Lower lobe of right lung (tissue), 2 donors: ENCODE measurements around the gene ICE1. TPM values are rescaled to one million over a fixed set of nuclear protein-coding genes. Genes with fewer than 3 reads are reported as not detected.
"Not testable (repeated sequence)": the region's sequence is repeated elsewhere in the genome, so short reads cannot be mapped to it uniquely, and the experiment has no call there.

Experiments
- ATAC-seq, 2 donors: fragments of 200-7000 bp; cut with Tn5 transposase; one replicate each; pipeline ENCODE4 v1.9.1; 2020 to 2022; ENCODE audit warnings: mild to moderate bottlenecking in 2 of 2, moderate library complexity in 2 of 2
- DNase-seq: peaks from one replicate; pipeline ENCODE4 v3.0.0-alpha.2; 2020
- H3K27ac ChIP-seq: fragments of 200-600 bp; one replicate; pipeline ENCODE4 v1.8.0; 2022
- H3K27me3 ChIP-seq: fragments of 200-600 bp; one replicate; pipeline ENCODE4 v1.8.0; 2022; ENCODE audit warnings: low read depth
- H3K36me3 ChIP-seq: fragments of 200-600 bp; one replicate; pipeline ENCODE4 v1.8.0; 2022; ENCODE audit warnings: mild to moderate bottlenecking
- H3K4me1 ChIP-seq: fragments of 200-600 bp; one replicate; pipeline ENCODE4 v1.8.0; 2022
- H3K4me3 ChIP-seq: fragments of 200-600 bp; one replicate; pipeline ENCODE4 v1.8.0; 2022; ENCODE audit warnings: mild to moderate bottlenecking
- H3K9me3 ChIP-seq: fragments of 200-600 bp; one replicate; pipeline ENCODE4 v1.8.0; 2022
- CTCF ChIP-seq: fragments of 200-600 bp; IDR thresholded peaks from one replicate; pipeline ENCODE4 v1.8.0; 2022; ENCODE audit warnings: antibody characterized with exemption, mild to moderate bottlenecking
- intact Hi-C: fragments of 100-400 bp; cut with DNase I; formaldehyde crosslinking; loops from one replicate; pipeline ENCODE4 v1.11.0; 2022
- total RNA-seq: library from RNA; stranded (reverse); fragmentation: NEBNext Ultra II Directional; extraction: Animal tissue kit (Norgen Biotek cat#: 25700); gene quantifications from one replicate; pipeline ENCODE4 v1.2.1, GENCODE V29; 2021
- donor health status: DM: no; HTN: yes; CAD: no; lungs with severe emphysema.

The ICE1 gene
- total RNA-seq, 1 donor from 2014 or later: 28.1 TPM

GRCh38 chr5:5405441-5405840 is 17.0 kb upstream of the ICE1 start:
- no peaks in the 10 kb centered on the region for H3K4me1 ChIP-seq
- H3K4me3 ChIP-seq: no peak overlapping the region
- intact Hi-C loops: no loop called here
- no peaks in the 10 kb centered on the region for H3K9me3 ChIP-seq
- no peak overlapping the region for H3K27ac ChIP-seq
- no peak for DNase-seq
- no peak for TF ChIP-seq CTCF
- H3K36me3 ChIP-seq: no peaks in the 10 kb centered on the region
- ATAC-seq: no peak
- H3K27me3 ChIP-seq: no peaks in the 10 kb centered on the region

- intact Hi-C loops: no loop called here
- ATAC-seq (no peak), DNase-seq (no peak)
- Histone ChIP-seq H3K4me1 (no peaks in the 10 kb centered on the region), H3K4me3 (no peak overlapping the region), H3K27me3 (no peaks in the 10 kb centered on the region), H3K9me3 (no peaks in the 10 kb centered on the region), H3K27ac (no peak overlapping the region), H3K36me3 (no peaks in the 10 kb centered on the region)
- TF ChIP-seq CTCF: no peak
These were observed 14.6 kb upstream of the ICE1 start for GRCh38 chr5:5407924-5408323.

GRCh38 chr5:5409151-5409810 is 13.2 kb upstream of the ICE1 start:
- DNase-seq (no peak), ATAC-seq (no peak)
- Histone ChIP-seq H3K4me1 (no peaks in the 10 kb centered on the region), H3K27ac (no peak overlapping the region), H3K4me3 (no peak overlapping the region), H3K36me3 (no peaks in the 10 kb centered on the region), H3K27me3 (no peaks in the 10 kb centered on the region), H3K9me3 (no peaks in the 10 kb centered on the region)
- TF ChIP-seq CTCF: no peak
- intact Hi-C loops: no loop called here

GRCh38 chr5:5413856-5414255 is 8.6 kb upstream of the ICE1 start:
- H3K4me3 ChIP-seq, DNase-seq, H3K27me3 ChIP-seq, H3K4me1 ChIP-seq, H3K9me3 ChIP-seq, H3K27ac ChIP-seq, H3K36me3 ChIP-seq, ATAC-seq: not testable (repeated sequence)
- intact Hi-C loops: loop anchor here (10.0 kb wide), 1 partner anchor 269 kb away; the partner anchor contains the start of gene ADAMTS16

GRCh38 chr5:5414999-5415398 is 7.5 kb upstream of the ICE1 start:
- Histone ChIP-seq H3K36me3 (no peaks in the 10 kb centered on the region), H3K27me3 (no peaks in the 10 kb centered on the region), H3K9me3 (no peaks in the 10 kb centered on the region), H3K4me1 (peaks cover 5% of the 10 kb centered on the region), H3K27ac (no peak overlapping the region), H3K4me3 (no peak overlapping the region)
- ATAC-seq: no peak
- TF ChIP-seq CTCF: no peak
- DNase-seq: no peak
- intact Hi-C loops: loop anchor here (10.0 kb wide), 1 partner anchor 270 kb away; the partner anchor contains the start of gene ADAMTS16

GRCh38 chr5:5416733-5417132 is 5.7 kb upstream of the ICE1 start:
- ATAC-seq (no peak), DNase-seq (no peak)
- no peaks in the 10 kb centered on the region for H3K27me3 ChIP-seq
- H3K36me3 ChIP-seq: no peaks in the 10 kb centered on the region
- intact Hi-C loops: loop anchor here (10.0 kb wide), 1 partner anchor 272 kb away; the partner anchor contains the start of gene ADAMTS16
- no peaks in the 10 kb centered on the region for H3K9me3 ChIP-seq
- H3K4me3 ChIP-seq: no peak overlapping the region
- H3K4me1 ChIP-seq: peaks cover 19% of the 10 kb centered on the region
- TF ChIP-seq CTCF: no peak
- H3K27ac ChIP-seq: no peak overlapping the region
